Activated CD4-positive, alpha-beta T cell treated with anti-CD3 and anti-CD28 coated beads, Interleukin-2, amount 50 U/mL, for 1 hour (primary cell): Measurements from ENCODE around the gene PDZK1IP1.
"Not testable (repeated sequence)": the region's sequence is repeated elsewhere in the genome, so short reads cannot be mapped to it uniquely, and the experiment has no call there.

Source experiments
- DNase-seq: peaks from one replicate; pipeline ENCODE4 v3.0.0-alpha.2; 2020

Gene PDZK1IP1

GRCh38 chr1:47193496-47193895 is 3.7 kb upstream of the PDZK1IP1 start:
- DNase-seq, result not testable (repeated sequence)

- DNase-seq, result peak; percentile 59
Measured at GRCh38 chr1:47192458-47193384, 2.9 kb upstream of the PDZK1IP1 start.

- DNase-seq, result no peak
Measured at GRCh38 chr1:47191940-47192457, 2.2 kb upstream of the PDZK1IP1 start.

- no peak for DNase-seq
Measured at GRCh38 chr1:47190857-47191256, 1.0 kb upstream of the PDZK1IP1 start.

GRCh38 chr1:47190509-47190855 is 646 bp upstream of the PDZK1IP1 start:
- DNase-seq, result no peak

- no peak for DNase-seq
Measured at GRCh38 chr1:47188791-47189785, 748 bp downstream of the PDZK1IP1 start.

GRCh38 chr1:47187926-47188250 is 1.9 kb downstream of the PDZK1IP1 start:
- DNase-seq, result no peak

GRCh38 chr1:47187231-47187925 is 2.5 kb downstream of the PDZK1IP1 start:
- DNase-seq, result no peak

GRCh38 chr1:47186267-47187185 is 3.3 kb downstream of the PDZK1IP1 start:
- no peak for DNase-seq

- DNase-seq, result no peak
Measured at GRCh38 chr1:47184822-47185677, 4.8 kb downstream of the PDZK1IP1 start.

- DNase-seq, result no peak
Measured at GRCh38 chr1:47184090-47184821, 5.6 kb downstream of the PDZK1IP1 start.

- DNase-seq, result no peak
Measured at GRCh38 chr1:47183308-47184089, 6.3 kb downstream of the PDZK1IP1 start.

GRCh38 chr1:47182676-47183235 is 7.1 kb downstream of the PDZK1IP1 start:
- no peak for DNase-seq

GRCh38 chr1:47181955-47182675 is 7.7 kb downstream of the PDZK1IP1 start:
- DNase-seq, result no peak

GRCh38 chr1:47181095-47181954 is 8.5 kb downstream of the PDZK1IP1 start:
- DNase-seq, result no peak

- DNase-seq, result no peak
Measured at GRCh38 chr1:47180603-47181094, 9.2 kb downstream of the PDZK1IP1 start.
